ENCODE results near the gene FEZF1.

DNA sequence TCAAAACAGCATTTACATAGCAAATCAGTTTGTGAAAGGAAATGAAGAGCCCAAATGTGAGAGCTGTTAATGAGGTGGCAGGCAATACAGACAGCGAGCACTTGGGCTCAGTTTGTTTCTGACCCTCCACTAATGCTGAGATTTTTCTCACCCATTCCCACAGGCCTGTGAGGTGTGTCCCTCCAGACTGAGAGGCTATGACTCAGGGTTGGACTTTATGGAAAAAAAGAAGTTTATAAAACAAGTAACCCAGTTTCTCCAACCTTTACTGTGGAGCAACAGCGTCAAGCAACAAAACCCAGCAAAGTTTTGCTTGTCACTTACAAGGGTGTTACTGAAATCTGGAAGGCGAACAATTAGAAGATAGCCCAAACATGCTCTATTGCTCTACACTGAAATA lies 4.9 kb upstream of the FEZF1 start:
- TF ChIP-seq POLR2A (IDR thresholded peaks at IDR 0.05; ENCODE audit: extremely low read depth, insufficient read length): no peak
- TF ChIP-seq, protein P1, sequence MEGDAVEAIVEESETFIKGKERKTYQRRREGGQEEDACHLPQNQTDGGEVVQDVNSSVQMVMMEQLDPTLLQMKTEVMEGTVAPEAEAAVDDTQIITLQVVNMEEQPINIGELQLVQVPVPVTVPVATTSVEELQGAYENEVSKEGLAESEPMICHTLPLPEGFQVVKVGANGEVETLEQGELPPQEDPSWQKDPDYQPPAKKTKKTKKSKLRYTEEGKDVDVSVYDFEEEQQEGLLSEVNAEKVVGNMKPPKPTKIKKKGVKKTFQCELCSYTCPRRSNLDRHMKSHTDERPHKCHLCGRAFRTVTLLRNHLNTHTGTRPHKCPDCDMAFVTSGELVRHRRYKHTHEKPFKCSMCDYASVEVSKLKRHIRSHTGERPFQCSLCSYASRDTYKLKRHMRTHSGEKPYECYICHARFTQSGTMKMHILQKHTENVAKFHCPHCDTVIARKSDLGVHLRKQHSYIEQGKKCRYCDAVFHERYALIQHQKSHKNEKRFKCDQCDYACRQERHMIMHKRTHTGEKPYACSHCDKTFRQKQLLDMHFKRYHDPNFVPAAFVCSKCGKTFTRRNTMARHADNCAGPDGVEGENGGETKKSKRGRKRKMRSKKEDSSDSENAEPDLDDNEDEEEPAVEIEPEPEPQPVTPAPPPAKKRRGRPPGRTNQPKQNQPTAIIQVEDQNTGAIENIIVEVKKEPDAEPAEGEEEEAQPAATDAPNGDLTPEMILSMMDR (IDR thresholded peaks at IDR 0.05; ENCODE audit: low read depth, low read length): no peak
